Measurements from ENCODE around the gene KCNK3. TPM values are rescaled to one million over a fixed set of nuclear protein-coding genes. Genes with fewer than 3 reads are reported as not detected.

The KCNK3 gene
- total and polyA plus RNA-seq, 2 of the 13 experiments (the other 11 are each of a cell fraction or from before 2014, with no cell fraction given): not detected

DNA sequence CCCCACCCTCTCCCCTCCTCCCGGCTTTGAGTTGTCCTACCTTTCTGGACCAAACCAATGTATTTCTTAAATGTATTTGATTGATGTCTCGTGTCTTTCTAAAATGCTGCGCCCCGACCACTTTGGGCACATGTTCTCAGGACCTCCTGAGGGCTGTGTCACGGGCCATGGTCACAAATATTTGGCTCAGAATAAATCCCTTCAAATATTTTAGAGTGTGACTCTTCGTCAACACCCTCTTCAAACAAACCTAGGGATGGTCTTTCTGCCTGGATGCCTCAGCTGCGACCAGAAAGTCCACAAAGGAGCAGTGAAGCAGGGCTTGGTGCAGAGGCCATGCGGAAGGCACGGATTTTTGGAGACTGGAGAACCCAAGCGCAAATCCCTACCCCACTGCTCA lies 70.5 kb downstream of the KCNK3 start:
- in situ Hi-C loops (cut with HindIII; ENCODE audit: extremely low pct_ligation_motif_present, low pct_unique_long_range_greater_than_20kb) (no loop called here), intact Hi-C loops (cut with micrococcal nuclease; ENCODE audit: unreplicated experiment) (no loop called here)
- no peaks in the 10 kb centered on the region; a peak in 1 of 5 replicates for H3K27me3 ChIP-seq (ENCODE audit: control insufficient read depth in 1 of 2, insufficient read depth in 2 of 2, low read length in 2 of 2)
- ATAC-seq (no peak), DNase-seq (ENCODE audit: low spot score) (no peak), FAIRE-seq (no peak)
- H3K9me3 ChIP-seq (ENCODE audit: low read length): no peaks in the 10 kb centered on the region
- H3K9ac ChIP-seq (ENCODE audit: insufficient read depth, low read depth, low read length): no peak overlapping the region
- TF ChIP-seq NFE2L2 (IDR thresholded peaks at IDR 0.05; ENCODE audit: low read length): no peak
- no peak for TF ChIP-seq ZBTB3 (CRISPR knock-in tag; IDR thresholded peaks at IDR 0.05; ENCODE audit: borderline replicate concordance, low read depth)
- peak; percentile 31; the same call in 1 of the 2 replicates for TF ChIP-seq FOXA3 (CRISPR knock-in tag; IDR thresholded peaks at IDR 0.05)
- H2AFZ ChIP-seq (ENCODE audit: low read length): no peak overlapping the region
- POLR2A ChIA-PET: interaction anchor here (1.4 kb wide), 1 partner anchor 9 kb away, joined by 7 read pairs; no protein-coding TSS in a partner anchor
- no peak overlapping the region for H3K27ac ChIP-seq (ENCODE audit: extremely low read length, insufficient read depth, low read length)
- H3K4me3 ChIP-seq (replicated peaks in 1 of 3; ENCODE audit: insufficient read depth in 1 of 3, low read depth in 2 of 3, low read length in 3 of 3): peak overlapping the region in 1 of 3 experiments; percentile 91; a peak in 1 of 6 replicates
- H3K4me1 ChIP-seq (ENCODE audit: insufficient read depth, low read length): peaks cover 44% of the 10 kb centered on the region
- no peaks in the 10 kb centered on the region for H4K20me1 ChIP-seq (ENCODE audit: insufficient read depth, low read length)
- CTCF ChIA-PET (ENCODE audit: low intra/inter-chr PET ratio, low total read pairs): no interaction called here
- no peaks in the 10 kb centered on the region for H3K36me3 ChIP-seq (replicated peaks in 1 of 2; ENCODE audit: control insufficient read depth in 1 of 2, insufficient read depth in 2 of 2, low read length in 2 of 2)
- H3K79me2 ChIP-seq (ENCODE audit: insufficient read depth, low read length): peaks cover 22% of the 10 kb centered on the region
- WGBS (ENCODE audit: low lambda C conversion rate): 68% methylated on average over 10 of the region's 10 CpGs
- BruUV-seq (replicated peaks): TSS peak; percentile 88
- peak overlapping the region; percentile 94 for H3K4me2 ChIP-seq (ENCODE audit: low read depth, low read length)

DNA sequence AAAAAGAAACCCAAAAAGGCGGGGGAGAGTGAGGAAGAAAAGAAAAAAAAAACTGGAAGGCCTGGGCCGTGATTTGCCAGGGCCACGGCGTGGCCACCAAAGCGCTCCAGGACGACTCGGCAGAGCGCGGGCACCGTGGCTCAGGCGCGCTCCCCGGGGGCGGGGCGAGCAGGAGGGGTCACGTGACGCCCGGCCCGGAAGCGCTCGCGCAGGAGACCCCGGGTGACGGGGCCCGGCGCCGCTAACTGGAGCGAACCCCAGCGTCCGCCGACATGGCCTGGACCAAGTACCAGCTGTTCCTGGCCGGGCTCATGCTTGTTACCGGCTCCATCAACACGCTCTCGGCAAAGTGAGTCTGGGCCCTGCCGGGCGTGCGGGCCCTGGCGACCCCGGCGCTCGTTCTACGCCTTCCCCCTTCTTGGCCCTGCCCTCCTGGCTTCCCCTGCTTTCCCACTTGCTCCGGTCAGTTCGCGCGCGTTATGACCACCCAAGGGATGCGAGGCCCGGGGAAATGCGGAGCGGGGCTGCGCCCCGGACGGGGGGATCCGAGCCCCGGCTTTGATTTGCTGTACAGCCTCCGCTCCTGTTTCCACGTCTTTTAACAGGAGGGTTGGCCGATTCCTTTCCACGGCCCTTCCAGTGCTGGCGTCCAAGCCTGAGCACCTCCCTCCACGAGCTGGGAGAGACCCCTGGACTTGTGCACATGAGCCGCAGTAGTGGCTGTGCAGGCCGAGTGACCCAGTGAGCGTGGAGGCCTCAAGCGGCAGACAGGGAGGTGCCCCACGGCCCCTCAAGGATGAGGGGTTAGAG lies 71.8 kb downstream of the KCNK3 start, which contains the start of gene SLC35F6:
SLC35F6 (plus strand) TSS at position 207 of the 810 bp plus-strand sequence; CDS start at position 273, 66 bp downstream.
- H3K9ac ChIP-seq (ENCODE audit: insufficient read depth, low read depth, low read length): peak within 1 kb of the TSS; percentile 84
- peaks cover 24% of the 10 kb centered on the region for H3K79me2 ChIP-seq (ENCODE audit: insufficient read depth, low read length)
- TF ChIP-seq, protein P1, sequence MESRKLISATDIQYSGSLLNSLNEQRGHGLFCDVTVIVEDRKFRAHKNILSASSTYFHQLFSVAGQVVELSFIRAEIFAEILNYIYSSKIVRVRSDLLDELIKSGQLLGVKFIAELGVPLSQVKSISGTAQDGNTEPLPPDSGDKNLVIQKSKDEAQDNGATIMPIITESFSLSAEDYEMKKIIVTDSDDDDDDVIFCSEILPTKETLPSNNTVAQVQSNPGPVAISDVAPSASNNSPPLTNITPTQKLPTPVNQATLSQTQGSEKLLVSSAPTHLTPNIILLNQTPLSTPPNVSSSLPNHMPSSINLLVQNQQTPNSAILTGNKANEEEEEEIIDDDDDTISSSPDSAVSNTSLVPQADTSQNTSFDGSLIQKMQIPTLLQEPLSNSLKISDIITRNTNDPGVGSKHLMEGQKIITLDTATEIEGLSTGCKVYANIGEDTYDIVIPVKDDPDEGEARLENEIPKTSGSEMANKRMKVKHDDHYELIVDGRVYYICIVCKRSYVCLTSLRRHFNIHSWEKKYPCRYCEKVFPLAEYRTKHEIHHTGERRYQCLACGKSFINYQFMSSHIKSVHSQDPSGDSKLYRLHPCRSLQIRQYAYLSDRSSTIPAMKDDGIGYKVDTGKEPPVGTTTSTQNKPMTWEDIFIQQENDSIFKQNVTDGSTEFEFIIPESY (CRISPR knock-in tag; IDR thresholded peaks at IDR 0.05): no peak
- TF ChIP-seq PAX8 (CRISPR knock-in tag; IDR thresholded peaks at IDR 0.05; ENCODE audit: borderline replicate concordance) (no peak), HOXD1 (CRISPR knock-in tag; IDR thresholded peaks at IDR 0.05) (peak; percentile 71; the same call in 1 of the 2 replicates), ZNF430 (CRISPR knock-in tag; IDR thresholded peaks at IDR 0.05) (no peak), FOXJ3 (CRISPR knock-in tag; IDR thresholded peaks at IDR 0.05; ENCODE audit: borderline replicate concordance) (no peak), HOXA5 (CRISPR knock-in tag; IDR thresholded peaks at IDR 0.05) (peak; percentile 82), KLF15 (CRISPR knock-in tag; IDR thresholded peaks at IDR 0.05; ENCODE audit: borderline replicate concordance) (no peak)
- TF ChIP-seq, protein P2, sequence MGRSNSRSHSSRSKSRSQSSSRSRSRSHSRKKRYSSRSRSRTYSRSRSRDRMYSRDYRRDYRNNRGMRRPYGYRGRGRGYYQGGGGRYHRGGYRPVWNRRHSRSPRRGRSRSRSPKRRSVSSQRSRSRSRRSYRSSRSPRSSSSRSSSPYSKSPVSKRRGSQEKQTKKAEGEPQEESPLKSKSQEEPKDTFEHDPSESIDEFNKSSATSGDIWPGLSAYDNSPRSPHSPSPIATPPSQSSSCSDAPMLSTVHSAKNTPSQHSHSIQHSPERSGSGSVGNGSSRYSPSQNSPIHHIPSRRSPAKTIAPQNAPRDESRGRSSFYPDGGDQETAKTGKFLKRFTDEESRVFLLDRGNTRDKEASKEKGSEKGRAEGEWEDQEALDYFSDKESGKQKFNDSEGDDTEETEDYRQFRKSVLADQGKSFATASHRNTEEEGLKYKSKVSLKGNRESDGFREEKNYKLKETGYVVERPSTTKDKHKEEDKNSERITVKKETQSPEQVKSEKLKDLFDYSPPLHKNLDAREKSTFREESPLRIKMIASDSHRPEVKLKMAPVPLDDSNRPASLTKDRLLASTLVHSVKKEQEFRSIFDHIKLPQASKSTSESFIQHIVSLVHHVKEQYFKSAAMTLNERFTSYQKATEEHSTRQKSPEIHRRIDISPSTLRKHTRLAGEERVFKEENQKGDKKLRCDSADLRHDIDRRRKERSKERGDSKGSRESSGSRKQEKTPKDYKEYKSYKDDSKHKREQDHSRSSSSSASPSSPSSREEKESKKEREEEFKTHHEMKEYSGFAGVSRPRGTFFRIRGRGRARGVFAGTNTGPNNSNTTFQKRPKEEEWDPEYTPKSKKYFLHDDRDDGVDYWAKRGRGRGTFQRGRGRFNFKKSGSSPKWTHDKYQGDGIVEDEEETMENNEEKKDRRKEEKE (IDR thresholded peaks at IDR 0.05): no peak

More for the DNA sequence above, 71.8 kb downstream of the KCNK3 start, which contains the start of gene SLC35F6:
- Histone ChIP-seq H3K9me3 (ENCODE audit: low read length) (no peaks in the 10 kb centered on the region), H4K20me1 (ENCODE audit: insufficient read depth, low read length) (no peaks in the 10 kb centered on the region), H3K27ac (ENCODE audit: extremely low read length, insufficient read depth, low read length) (peak within 1 kb of the TSS; percentile 52), H3K4me3 (replicated peaks in 1 of 3; ENCODE audit: insufficient read depth in 1 of 3, low read depth in 2 of 3, low read length in 3 of 3) (peak within 1 kb of the TSS; percentile 91 to 97 (median 91)), H3K4me1 (ENCODE audit: insufficient read depth, low read length) (peaks cover 31% of the 10 kb centered on the region), H3K4me2 (ENCODE audit: low read depth, low read length) (peak within 1 kb of the TSS; percentile 94), H2AFZ (ENCODE audit: low read length) (no peak within 1 kb of the TSS), H3K27me3 (ENCODE audit: control insufficient read depth in 1 of 2, insufficient read depth in 2 of 2, low read length in 2 of 2) (no peaks in the 10 kb centered on the region; a peak in 1 of 5 replicates), H3K36me3 (replicated peaks in 1 of 2; ENCODE audit: control insufficient read depth in 1 of 2, insufficient read depth in 2 of 2, low read length in 2 of 2) (no peaks in the 10 kb centered on the region; a peak in 1 of 5 replicates)
- BruUV-seq (replicated peaks): TSS peak; percentile 64
- ATAC-seq (peak; percentile 92), DNase-seq (ENCODE audit: low spot score) (peak; percentile 71), FAIRE-seq (peak; percentile 30)
- 2% methylated on average over 50 of the region's 68 CpGs for WGBS (ENCODE audit: low lambda C conversion rate)
- ChIA-PET CTCF (ENCODE audit: low intra/inter-chr PET ratio, low total read pairs) (interaction anchor here (1.3 kb wide), 1 partner anchor 20 kb away, joined by 3 read pairs; no protein-coding TSS in a partner anchor), POLR2A (interaction anchor here (0.7 to 1.5 kb wide), 4 partner anchors 8 to 22 kb away, joined by 3 to 7 read pairs (median 6); partner anchors contain the start of gene CENPA)
- in situ Hi-C loops (cut with HindIII; ENCODE audit: extremely low pct_ligation_motif_present, low pct_unique_long_range_greater_than_20kb) (no loop called here), intact Hi-C loops (cut with micrococcal nuclease; ENCODE audit: unreplicated experiment) (loop anchor here (1.0 kb wide), 1 partner anchor 8 kb away; no protein-coding TSS in a partner anchor)

All from HepG2 (cell line).